K562 (cell line): ENCODE results near the gene SPHKAP. TPM values are rescaled to one million over a fixed set of nuclear protein-coding genes. Genes with fewer than 3 reads are reported as not detected.

Experiments used
- ATAC-seq: fragments of 200-7000 bp; cut with Tn5 transposase; 3 replicates; pipeline ENCODE4 v1.9.1; 2020; ENCODE audit warnings: moderate library complexity
- BruUV-seq: library from RNA; stranded (reverse); fragments of 400-500 nt; replicated peaks from 2 replicates; lab custom pipeline; 2021; lab: Mats Ljungman, UMichigan
- CTCF ChIA-PET: fragments of 300-600 bp; formaldehyde crosslinking; extraction: SDS; loops from one replicate; lab custom pipeline; 2021; ENCODE audit warnings: low intra/inter-chr PET ratio; lab: Yijun Ruan, JAX
- POLR2A ChIA-PET: fragments of 300-600, 350-650 bp; sonication (Branson Sonifier 250); formaldehyde crosslinking; extraction: SDS; loops from one replicate; lab custom pipeline; 2021; ENCODE audit warnings: antibody characterized with exemption, inconsistent platforms; lab: Yijun Ruan, JAX
- DNase-seq, 4 experiments: peaks; one replicate each; pipeline versions ENCODE4 v3.0.0 to v3.0.0-alpha.2; 2011 to 2018; ENCODE audit warnings: low spot score in 3 of 4, mixed read lengths in 3 of 4; ENCODE audit errors: extremely low read depth in 1 of 4
- FAIRE-seq: peaks from 2 replicates; lab custom pipeline; 2011; peaks lifted over from hg19 to GRCh38; lab: Jason Lieb, UNC
- H2AFZ ChIP-seq: 2 replicates; pipeline ENCODE4 v1.6.0; 2011; ENCODE audit warnings: low read depth, low read length, control low read depth, inconsistent platforms
- H3K27ac ChIP-seq: fragments of 200-600 bp; 3 replicates; pipeline ENCODE4 v1.8.0; 2011; ENCODE audit warnings: low read depth, mild to moderate bottlenecking, control low read depth, inconsistent platforms, low read length, moderate library complexity, mixed read lengths; ENCODE audit errors: extremely low read depth
- H3K27me3 ChIP-seq, 2 experiments: fragments of 300-600 bp in 1 of 2; 2 replicates in 1 of 2; 3 replicates in 1 of 2; pipeline versions ENCODE4 v1.6.0 to v1.8.0; 2011; ENCODE audit warnings: inconsistent platforms in 2 of 2, low read length in 2 of 2, mild to moderate bottlenecking in 1 of 2, mixed read lengths in 1 of 2, moderate library complexity in 1 of 2; ENCODE audit not compliant: control insufficient read depth in 2 of 2, insufficient read depth in 2 of 2
- H3K36me3 ChIP-seq: fragments of 300-600 bp; 3 replicates; pipeline ENCODE4 v1.8.0; 2011; ENCODE audit warnings: mild to moderate bottlenecking, low read length, inconsistent platforms; ENCODE audit not compliant: control insufficient read depth, insufficient read depth
- H3K4me1 ChIP-seq, 2 experiments: fragments of 200-600 bp in 1 of 2; replicated peaks in 1 of 2; 2 replicates in 1 of 2; 3 replicates in 1 of 2; pipeline versions ENCODE4 v1.5.1 to v1.8.0; 2011; ENCODE audit warnings: inconsistent platforms in 2 of 2, low read length in 2 of 2, mild to moderate bottlenecking in 1 of 2, mixed read lengths in 1 of 2, moderate library complexity in 1 of 2; ENCODE audit not compliant: control insufficient read depth in 2 of 2, insufficient read depth in 2 of 2
- H3K4me2 ChIP-seq: 2 replicates; pipeline ENCODE4 v1.6.1; 2011; ENCODE audit warnings: low read length, control low read depth, inconsistent platforms, mixed read lengths; ENCODE audit not compliant: insufficient read depth
- H3K4me3 ChIP-seq: fragments of 200-600 bp; sonication (generic), shearing (Covaris generic); 2 replicates; pipeline ENCODE4 v1.5.1; 2016; ENCODE audit warnings: control low read depth, inconsistent platforms
- H3K79me2 ChIP-seq: fragments of 200-600 bp; 3 replicates; pipeline ENCODE4 v1.8.0; 2011; ENCODE audit warnings: low read length, inconsistent platforms; ENCODE audit not compliant: control insufficient read depth, insufficient read depth
- H3K9ac ChIP-seq, 2 experiments: 2 replicates each; pipeline versions ENCODE4 v1.6.0 to v1.6.1; 2011; ENCODE audit warnings: low read depth in 2 of 2, low read length in 2 of 2, control low read depth in 1 of 2, inconsistent platforms in 1 of 2, mild to moderate bottlenecking in 1 of 2, mixed read lengths in 1 of 2; ENCODE audit not compliant: insufficient read depth in 1 of 2
- H3K9me1 ChIP-seq: one replicate; pipeline ENCODE4 v1.6.0; 2011; ENCODE audit warnings: inconsistent platforms, mild to moderate bottlenecking, low read length, moderate library complexity; ENCODE audit not compliant: control insufficient read depth, insufficient read depth
- H3K9me3 ChIP-seq: replicated peaks from 2 replicates; pipeline ENCODE4 v1.5.1; 2011; ENCODE audit warnings: low read depth, low read length, inconsistent platforms; ENCODE audit not compliant: control insufficient read depth, insufficient read depth
- H4K20me1 ChIP-seq: replicated peaks from 2 replicates; pipeline ENCODE4 v1.6.1; 2011; ENCODE audit warnings: low read length, inconsistent platforms, mixed read lengths; ENCODE audit not compliant: control insufficient read depth, insufficient read depth
- JUN ChIP-seq, 2 experiments: sonication (generic) in 1 of 2; formaldehyde crosslinking in 1 of 2; IDR thresholded peaks; 2 replicates each; pipeline versions ENCODE4 v1.6.1 to v1.8.0; 2012 to 2022; ENCODE audit warnings: borderline replicate concordance in 2 of 2, mild to moderate bottlenecking in 2 of 2, improper control_type of control experiment in 1 of 2, low read depth in 1 of 2, low read length in 1 of 2, missing genetic modification reagents in 1 of 2
- SLC30A9 ChIP-seq: fragments of 250-450 bp; sonication (Bioruptor Pico); IDR thresholded peaks from 2 replicates; pipeline ENCODE4 v1.8.0; 2022; ENCODE audit warnings: mild to moderate bottlenecking, moderate library complexity
- WGBS: fragments of 100-300 bp; shearing (Covaris generic); methylation state at CpG from one replicate; pipeline ENCODE4 v1.1.6; 2016; ENCODE audit warnings: low coverage, mixed read lengths; ENCODE audit not compliant: insufficient coverage; ENCODE audit errors: missing lambda C conversion rate; 5-methylcytosine and 5-hydroxymethylcytosine counted together
- in situ Hi-C: fragments of 300-500 bp; cut with MboI; formaldehyde crosslinking; loops from 4 replicates; pipeline ENCODE4 v1.15.0; 2018; ENCODE audit warnings: inconsistent platforms, mixed read lengths
- intact Hi-C: fragments of 100-400 bp; cut with micrococcal nuclease; formaldehyde crosslinking; loops from 2 replicates; pipeline ENCODE4 v1.14.2; 2022
- polyA plus RNA-seq, 8 experiments: library from polyadenylated mRNA; depleted of rRNA in 4 of 8; stranded (reverse) in 5 of 8; unstranded in 3 of 8; fragments of >200 nt; fragmentation: Nextera tagmentation in 2 of 8; fragmentation: Illumina TruSeq in 1 of 8; extraction: Ambion mirVana in 2 of 8; extraction: Trizol in 1 of 8; gene quantifications; 2 replicates each; pipeline versions ENCODE4 v1.2.1 to v1.2.3, GENCODE V29; 2011 to 2014; ENCODE audit warnings: inconsistent platforms in 1 of 8, missing spikeins in 1 of 8
- total RNA-seq, 7 experiments: library from RNA; depleted of rRNA in 6 of 7; stranded (reverse); fragments of >200 nt in 6 of 7; fragmentation: Illumina TruSeq in 2 of 7; extraction: Trizol in 2 of 7; gene quantifications; 2 replicates each; pipeline versions ENCODE4 v1.2.1 to v1.2.3, GENCODE V29; 2011 to 2021; ENCODE audit warnings: low replicate concordance in 1 of 7
- TF ChIP-seq, protein P1 (sequence below): fragments of 450-650 bp; formaldehyde crosslinking; IDR thresholded peaks from 2 replicates; pipeline ENCODE4 v1.4.0; 2022; ENCODE audit warnings: missing genetic modification characterization
- TF ChIP-seq, protein P2 (sequence below): sonication (generic); formaldehyde crosslinking; IDR thresholded peaks from 2 replicates; pipeline ENCODE4 v1.5.0; 2020; ENCODE audit warnings: missing genetic modification reagents

SPHKAP gene
- total and polyA plus RNA-seq, 9 of the 15 experiments (the other 6 are each of a cell fraction or from before 2014, with no cell fraction given) = not detected

DNA sequence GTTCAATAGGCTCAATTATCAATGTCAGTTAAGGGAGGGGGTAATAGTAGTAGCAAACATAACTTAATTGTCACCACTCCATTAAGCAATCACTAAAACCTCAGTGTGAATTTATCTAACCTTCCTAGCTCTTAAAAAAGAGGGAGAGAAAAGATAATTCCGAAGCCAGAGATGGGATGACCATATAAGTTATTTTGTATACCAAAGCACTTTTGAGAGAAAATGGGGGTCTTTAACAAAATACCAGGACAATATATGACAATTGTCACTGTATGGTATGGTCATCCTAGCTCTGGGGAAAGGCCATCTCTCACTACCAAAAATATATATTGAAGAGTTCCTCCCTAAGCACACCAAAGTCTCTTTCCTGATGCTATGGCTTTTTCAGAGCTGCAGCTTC, 55.1 kb downstream of the SPHKAP start:
- no peaks in the 10 kb centered on the region for H3K4me1 ChIP-seq
- H3K9ac ChIP-seq = no peak overlapping the region
- in situ Hi-C loops = no loop called here
- intact Hi-C loops = no loop called here
- no peaks in the 10 kb centered on the region for H3K79me2 ChIP-seq
- WGBS = 0% methylated on average over 1 of the region's 1 CpG
- H4K20me1 ChIP-seq = no peaks in the 10 kb centered on the region
- no peak for DNase-seq
- no peak overlapping the region for H2AFZ ChIP-seq
- no peaks in the 10 kb centered on the region for H3K27me3 ChIP-seq
- no peaks in the 10 kb centered on the region for H3K9me3 ChIP-seq
- H3K4me2 ChIP-seq = no peak overlapping the region
- H3K27ac ChIP-seq = no peak overlapping the region
- BruUV-seq = no TSS peak
- H3K4me3 ChIP-seq = no peak overlapping the region
- H3K9me1 ChIP-seq = no peaks in the 10 kb centered on the region
- TF ChIP-seq, protein P1, sequence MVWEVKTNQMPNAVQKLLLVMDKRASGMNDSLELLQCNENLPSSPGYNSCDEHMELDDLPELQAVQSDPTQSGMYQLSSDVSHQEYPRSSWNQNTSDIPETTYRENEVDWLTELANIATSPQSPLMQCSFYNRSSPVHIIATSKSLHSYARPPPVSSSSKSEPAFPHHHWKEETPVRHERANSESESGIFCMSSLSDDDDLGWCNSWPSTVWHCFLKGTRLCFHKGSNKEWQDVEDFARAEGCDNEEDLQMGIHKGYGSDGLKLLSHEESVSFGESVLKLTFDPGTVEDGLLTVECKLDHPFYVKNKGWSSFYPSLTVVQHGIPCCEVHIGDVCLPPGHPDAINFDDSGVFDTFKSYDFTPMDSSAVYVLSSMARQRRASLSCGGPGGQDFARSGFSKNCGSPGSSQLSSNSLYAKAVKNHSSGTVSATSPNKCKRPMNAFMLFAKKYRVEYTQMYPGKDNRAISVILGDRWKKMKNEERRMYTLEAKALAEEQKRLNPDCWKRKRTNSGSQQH (CRISPR knock-in tag) = no peak
- no peak for TF ChIP-seq SLC30A9 (CRISPR knock-in tag)
- TF ChIP-seq, protein P2, sequence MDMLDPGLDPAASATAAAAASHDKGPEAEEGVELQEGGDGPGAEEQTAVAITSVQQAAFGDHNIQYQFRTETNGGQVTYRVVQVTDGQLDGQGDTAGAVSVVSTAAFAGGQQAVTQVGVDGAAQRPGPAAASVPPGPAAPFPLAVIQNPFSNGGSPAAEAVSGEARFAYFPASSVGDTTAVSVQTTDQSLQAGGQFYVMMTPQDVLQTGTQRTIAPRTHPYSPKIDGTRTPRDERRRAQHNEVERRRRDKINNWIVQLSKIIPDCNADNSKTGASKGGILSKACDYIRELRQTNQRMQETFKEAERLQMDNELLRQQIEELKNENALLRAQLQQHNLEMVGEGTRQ (CRISPR knock-in tag) = no peak
- TF ChIP-seq JUN (IDR thresholded peaks at IDR 0.05; ENCODE audit: borderline replicate concordance, low read depth, low read length) = no peak
- TF ChIP-seq JUN (CRISPR knock-in tag; IDR thresholded peaks at IDR 0.05; ENCODE audit: borderline replicate concordance) = no peak
- TF ChIP-seq, all 486 proteins: peak for 0
- ATAC-seq = no peak
- no peak for FAIRE-seq
- POLR2A ChIA-PET = no interaction called here
- no peaks in the 10 kb centered on the region for H3K36me3 ChIP-seq
- CTCF ChIA-PET = no interaction called here
